K562 (cell line): ENCODE results near the gene PIKFYVE. TPM values are rescaled to one million over a fixed set of nuclear protein-coding genes. Genes with fewer than 3 reads are reported as not detected.
A peak's percentile ranks its signal among the peaks of the same experiment; 100 is the strongest.

ENCODE experiments used
- ATAC-seq: fragments of 200-7000 bp; cut with Tn5 transposase; 3 replicates; pipeline ENCODE4 v1.9.1; 2020; ENCODE audit warnings: moderate library complexity
- BruUV-seq: library from RNA; stranded (reverse); fragments of 400-500 nt; replicated peaks from 2 replicates; lab custom pipeline; 2021; lab: Mats Ljungman, UMichigan
- CTCF ChIA-PET: fragments of 300-600 bp; formaldehyde crosslinking; extraction: SDS; loops from one replicate; lab custom pipeline; 2021; ENCODE audit warnings: low intra/inter-chr PET ratio; lab: Yijun Ruan, JAX
- POLR2A ChIA-PET: fragments of 300-600, 350-650 bp; sonication (Branson Sonifier 250); formaldehyde crosslinking; extraction: SDS; loops from one replicate; lab custom pipeline; 2021; ENCODE audit warnings: antibody characterized with exemption, inconsistent platforms; lab: Yijun Ruan, JAX
- DNase-seq, 4 experiments: peaks; one replicate each; pipeline versions ENCODE4 v3.0.0 to v3.0.0-alpha.2; 2011 to 2018; ENCODE audit warnings: low spot score in 3 of 4, mixed read lengths in 3 of 4; ENCODE audit errors: extremely low read depth in 1 of 4
- FAIRE-seq: peaks from 2 replicates; lab custom pipeline; 2011; peaks lifted over from hg19 to GRCh38; lab: Jason Lieb, UNC
- H2AFZ ChIP-seq: 2 replicates; pipeline ENCODE4 v1.6.0; 2011; ENCODE audit warnings: low read depth, low read length, control low read depth, inconsistent platforms
- H3K27ac ChIP-seq: fragments of 200-600 bp; 3 replicates; pipeline ENCODE4 v1.8.0; 2011; ENCODE audit warnings: low read depth, mild to moderate bottlenecking, control low read depth, inconsistent platforms, low read length, moderate library complexity, mixed read lengths; ENCODE audit errors: extremely low read depth
- H3K27me3 ChIP-seq, 2 experiments: fragments of 300-600 bp in 1 of 2; 2 replicates in 1 of 2; 3 replicates in 1 of 2; pipeline versions ENCODE4 v1.6.0 to v1.8.0; 2011; ENCODE audit warnings: inconsistent platforms in 2 of 2, low read length in 2 of 2, mild to moderate bottlenecking in 1 of 2, mixed read lengths in 1 of 2, moderate library complexity in 1 of 2; ENCODE audit not compliant: control insufficient read depth in 2 of 2, insufficient read depth in 2 of 2
- H3K36me3 ChIP-seq: fragments of 300-600 bp; 3 replicates; pipeline ENCODE4 v1.8.0; 2011; ENCODE audit warnings: mild to moderate bottlenecking, low read length, inconsistent platforms; ENCODE audit not compliant: control insufficient read depth, insufficient read depth
- H3K4me1 ChIP-seq, 2 experiments: fragments of 200-600 bp in 1 of 2; replicated peaks in 1 of 2; 2 replicates in 1 of 2; 3 replicates in 1 of 2; pipeline versions ENCODE4 v1.5.1 to v1.8.0; 2011; ENCODE audit warnings: inconsistent platforms in 2 of 2, low read length in 2 of 2, mild to moderate bottlenecking in 1 of 2, mixed read lengths in 1 of 2, moderate library complexity in 1 of 2; ENCODE audit not compliant: control insufficient read depth in 2 of 2, insufficient read depth in 2 of 2
- H3K4me2 ChIP-seq: 2 replicates; pipeline ENCODE4 v1.6.1; 2011; ENCODE audit warnings: low read length, control low read depth, inconsistent platforms, mixed read lengths; ENCODE audit not compliant: insufficient read depth
- H3K4me3 ChIP-seq: fragments of 200-600 bp; sonication (generic), shearing (Covaris generic); 2 replicates; pipeline ENCODE4 v1.5.1; 2016; ENCODE audit warnings: control low read depth, inconsistent platforms
- H3K79me2 ChIP-seq: fragments of 200-600 bp; 3 replicates; pipeline ENCODE4 v1.8.0; 2011; ENCODE audit warnings: low read length, inconsistent platforms; ENCODE audit not compliant: control insufficient read depth, insufficient read depth
- H3K9ac ChIP-seq, 2 experiments: 2 replicates each; pipeline versions ENCODE4 v1.6.0 to v1.6.1; 2011; ENCODE audit warnings: low read depth in 2 of 2, low read length in 2 of 2, control low read depth in 1 of 2, inconsistent platforms in 1 of 2, mild to moderate bottlenecking in 1 of 2, mixed read lengths in 1 of 2; ENCODE audit not compliant: insufficient read depth in 1 of 2
- H3K9me1 ChIP-seq: one replicate; pipeline ENCODE4 v1.6.0; 2011; ENCODE audit warnings: inconsistent platforms, mild to moderate bottlenecking, low read length, moderate library complexity; ENCODE audit not compliant: control insufficient read depth, insufficient read depth
- H3K9me3 ChIP-seq: replicated peaks from 2 replicates; pipeline ENCODE4 v1.5.1; 2011; ENCODE audit warnings: low read depth, low read length, inconsistent platforms; ENCODE audit not compliant: control insufficient read depth, insufficient read depth
- H4K20me1 ChIP-seq: replicated peaks from 2 replicates; pipeline ENCODE4 v1.6.1; 2011; ENCODE audit warnings: low read length, inconsistent platforms, mixed read lengths; ENCODE audit not compliant: control insufficient read depth, insufficient read depth
- BACH1 ChIP-seq: fragments of 200-800 bp; sonication (Bioruptor generic); IDR thresholded peaks from 2 replicates; pipeline ENCODE4 v1.6.1; 2016; ENCODE audit warnings: missing genetic modification characterization, missing compliant biosample characterization
- HMGXB4 ChIP-seq: sonication (generic); formaldehyde crosslinking; IDR thresholded peaks from 2 replicates; pipeline ENCODE4 v1.8.1; 2023; ENCODE audit warnings: mild to moderate bottlenecking, missing genetic modification reagents
- NR1H2 ChIP-seq: sonication (generic); formaldehyde crosslinking; IDR thresholded peaks from 2 replicates; pipeline ENCODE4 v1.4.0; 2020; ENCODE audit warnings: mild to moderate bottlenecking, missing genetic modification reagents
- TBP ChIP-seq: optimal IDR thresholded peaks from 2 replicates; pipeline ENCODE3; 2011; ENCODE audit warnings: low read depth, low read length, improper control_type of control experiment
- THRA ChIP-seq: fragments of 450-650 bp; IDR thresholded peaks from 2 replicates; pipeline ENCODE4 v1.6.1; 2017; ENCODE audit warnings: mild to moderate bottlenecking, moderate library complexity
- ZNF146 ChIP-seq: IDR thresholded peaks from one replicate; pipeline ENCODE4 v1.6.1; 2018; ENCODE audit warnings: missing compliant biosample characterization; ENCODE audit not compliant: unreplicated experiment
- WGBS: fragments of 100-300 bp; shearing (Covaris generic); methylation state at CpG from one replicate; pipeline ENCODE4 v1.1.6; 2016; ENCODE audit warnings: low coverage, mixed read lengths; ENCODE audit not compliant: insufficient coverage; ENCODE audit errors: missing lambda C conversion rate; 5-methylcytosine and 5-hydroxymethylcytosine counted together
- in situ Hi-C: fragments of 300-500 bp; cut with MboI; formaldehyde crosslinking; loops from 4 replicates; pipeline ENCODE4 v1.15.0; 2018; ENCODE audit warnings: inconsistent platforms, mixed read lengths
- intact Hi-C: fragments of 100-400 bp; cut with micrococcal nuclease; formaldehyde crosslinking; loops from 2 replicates; pipeline ENCODE4 v1.14.2; 2022
- polyA plus RNA-seq, 8 experiments: library from polyadenylated mRNA; depleted of rRNA in 4 of 8; stranded (reverse) in 5 of 8; unstranded in 3 of 8; fragments of >200 nt; fragmentation: Nextera tagmentation in 2 of 8; fragmentation: Illumina TruSeq in 1 of 8; extraction: Ambion mirVana in 2 of 8; extraction: Trizol in 1 of 8; gene quantifications; 2 replicates each; pipeline versions ENCODE4 v1.2.1 to v1.2.3, GENCODE V29; 2011 to 2014; ENCODE audit warnings: inconsistent platforms in 1 of 8, missing spikeins in 1 of 8
- total RNA-seq, 7 experiments: library from RNA; depleted of rRNA in 6 of 7; stranded (reverse); fragments of >200 nt in 6 of 7; fragmentation: Illumina TruSeq in 2 of 7; extraction: Trizol in 2 of 7; gene quantifications; 2 replicates each; pipeline versions ENCODE4 v1.2.1 to v1.2.3, GENCODE V29; 2011 to 2021; ENCODE audit warnings: low replicate concordance in 1 of 7

Gene PIKFYVE
- total and polyA plus RNA-seq, 9 of the 15 experiments (the other 6 are each of a cell fraction or from before 2014, with no cell fraction given): 3.6 to 25.6 (median 16.7) TPM

DNA sequence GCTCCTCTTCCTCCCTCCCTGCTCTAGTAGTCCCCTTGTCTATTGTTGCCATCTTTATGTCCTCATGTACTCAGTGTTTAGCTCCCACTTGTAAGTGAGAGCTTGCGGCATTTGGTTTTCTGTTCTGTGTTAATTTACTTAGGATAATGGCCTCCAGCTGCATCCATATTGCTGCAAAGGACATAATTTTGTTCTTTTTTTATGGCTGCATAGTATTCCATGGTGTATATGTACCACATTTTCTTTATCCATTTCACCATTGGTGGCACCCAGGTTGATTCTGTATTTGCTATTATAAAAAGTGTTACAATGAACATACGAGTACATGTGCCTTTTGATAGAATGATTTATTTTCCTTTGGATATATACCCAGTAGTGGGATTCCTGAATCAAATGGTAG lies 12.5 kb downstream of the PIKFYVE start:
- BruUV-seq: no TSS peak
- no peaks in the 10 kb centered on the region for H3K9me3 ChIP-seq
- ChIA-PET POLR2A (no interaction called here), CTCF (no interaction called here)
- H3K9ac ChIP-seq: no peak overlapping the region
- H3K4me3 ChIP-seq: no peak overlapping the region
- DNase-seq (no peak), FAIRE-seq (no peak), ATAC-seq (no peak)
- no peak overlapping the region for H3K27ac ChIP-seq
- in situ Hi-C loops (no loop called here), intact Hi-C loops (no loop called here)
- 93% methylated on average over 2 of the region's 2 CpGs for WGBS
- H3K27me3 ChIP-seq: no peaks in the 10 kb centered on the region
- no peaks in the 10 kb centered on the region; a peak in 1 of 5 replicates for H3K4me1 ChIP-seq
- H2AFZ ChIP-seq: no peak overlapping the region
- no peak for TF ChIP-seq HMGXB4 (CRISPR knock-in tag)
- TF ChIP-seq ZNF146 (CRISPR knock-in tag): peak; percentile 74
- H3K9me1 ChIP-seq: no peaks in the 10 kb centered on the region
- peaks cover 4% of the 10 kb centered on the region; the same call in 1 of the 3 replicates for H3K79me2 ChIP-seq
- no peaks in the 10 kb centered on the region for H4K20me1 ChIP-seq
- H3K4me2 ChIP-seq: no peak overlapping the region
- peaks cover 98% of the 10 kb centered on the region for H3K36me3 ChIP-seq

GRCh38 chr2:208279236-208279635 lies 13.2 kb downstream of the PIKFYVE start:
- no peak for TF ChIP-seq NR1H2 (CRISPR knock-in tag)
- no peak for TF ChIP-seq TBP
- no peak for TF ChIP-seq THRA
- TF ChIP-seq BACH1 (tag): no peak
- peaks cover 4% of the 10 kb centered on the region; the same call in 1 of the 3 replicates for H3K79me2 ChIP-seq
- ChIA-PET POLR2A (no interaction called here), CTCF (no interaction called here)
- no peaks in the 10 kb centered on the region for H3K9me3 ChIP-seq
- no peaks in the 10 kb centered on the region; a peak in 1 of 5 replicates for H3K4me1 ChIP-seq
- intact Hi-C loops: no loop called here
- DNase-seq (no peak), FAIRE-seq (no peak), ATAC-seq (no peak)
- H3K36me3 ChIP-seq: peaks cover 93% of the 10 kb centered on the region
- H3K4me2 ChIP-seq: no peak overlapping the region
- no peaks in the 10 kb centered on the region for H3K9me1 ChIP-seq
- H3K27me3 ChIP-seq: no peaks in the 10 kb centered on the region
- 82% methylated on average over 2 of the region's 2 CpGs for WGBS
- no peak overlapping the region for H3K4me3 ChIP-seq
- no TSS peak for BruUV-seq
- H4K20me1 ChIP-seq: no peaks in the 10 kb centered on the region
- no peak overlapping the region for H3K27ac ChIP-seq
- no peak overlapping the region for H3K9ac ChIP-seq
- in situ Hi-C loops: no loop called here
- no peak overlapping the region for H2AFZ ChIP-seq
